ENCODE results near the gene ZNF30. TPM values are rescaled to one million over a fixed set of nuclear protein-coding genes. Genes with fewer than 3 reads are reported as not detected.

Gene ZNF30
- total and polyA plus RNA-seq, 2 of the 4 experiments (the other 2 are of a cell fraction): 1.3 to 2.9 TPM

DNA sequence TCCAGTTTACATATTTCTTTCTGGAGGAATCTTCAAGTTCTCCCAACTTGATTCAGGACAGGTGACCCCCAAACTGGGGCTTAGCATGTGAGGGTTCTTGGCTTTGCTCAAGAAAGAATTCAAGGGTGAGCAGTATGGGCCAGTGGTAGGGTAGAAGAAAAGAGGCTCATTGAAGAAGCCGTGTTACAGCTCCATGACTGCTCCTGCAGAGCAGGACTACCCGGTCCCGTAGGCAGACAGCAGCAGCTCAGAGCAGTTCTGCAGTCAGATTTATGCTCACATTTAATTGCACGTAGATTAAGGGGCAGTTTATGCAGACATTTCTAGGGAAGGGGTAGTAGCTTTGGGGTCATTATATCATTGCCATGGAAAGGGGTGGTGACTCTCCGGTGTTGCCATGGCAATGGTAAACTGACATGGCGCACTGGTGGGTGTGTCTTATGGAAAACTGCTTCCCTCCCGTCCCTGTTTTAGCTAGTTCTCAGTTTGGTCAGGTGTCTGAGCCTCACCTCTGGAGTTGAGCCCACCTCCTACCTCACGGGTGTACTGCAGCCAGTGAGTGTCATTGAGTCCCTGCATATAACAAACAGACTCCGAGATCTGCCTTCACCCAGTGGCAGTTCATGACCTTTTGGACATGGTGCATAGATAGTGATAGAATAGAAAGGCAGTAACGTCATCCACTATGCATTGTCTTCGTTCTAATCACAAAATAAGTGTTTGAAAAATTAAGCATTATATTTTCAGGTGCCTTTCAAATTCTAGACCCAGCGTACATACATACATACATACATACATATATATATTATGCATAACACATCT lies 53.3 kb downstream of the ZNF30 start:
- no TSS peak for BruUV-seq (replicated peaks)
- no peak overlapping the region for H3K4me2 ChIP-seq (ENCODE audit: low read depth, low read length)
- TF ChIP-seq RAD21 (IDR thresholded peaks at IDR 0.05; ENCODE audit: low read length): no peak
- TF ChIP-seq NFE2L2 (IDR thresholded peaks at IDR 0.05; ENCODE audit: low read depth, low read length): no peak
- H2BK20ac ChIP-seq (ENCODE audit: low read depth, low read length): no peak overlapping the region
- H3K18ac ChIP-seq (ENCODE audit: low read depth, low read length): no peak overlapping the region
- no peak overlapping the region for H3K4ac ChIP-seq (ENCODE audit: low read depth, low read length)
- in situ Hi-C loops (cut with MboI; ENCODE audit: low sequenced_read_pairs): no loop called here
- no peak overlapping the region for H2AFZ ChIP-seq (replicated peaks; ENCODE audit: low read length, poor library complexity)
- no peak overlapping the region for H4K8ac ChIP-seq (ENCODE audit: low read depth in 2 of 2, low read length in 2 of 2)
- H3K9ac ChIP-seq (ENCODE audit: low read depth, low read length): no peak overlapping the region
- H3K9me3 ChIP-seq (ENCODE audit: control insufficient read depth, insufficient read depth, low read length): peaks cover 7% of the 10 kb centered on the region
- POLR2A ChIA-PET (ENCODE audit: unreplicated experiment): no interaction called here
- no peak overlapping the region for H3K4me3 ChIP-seq (ENCODE audit: insufficient read depth, low read depth, low read length)
- H3K27me3 ChIP-seq (ENCODE audit: control insufficient read depth, insufficient read depth, low read length): peaks cover 6% of the 10 kb centered on the region
- H3K14ac ChIP-seq (replicated peaks; ENCODE audit: low read depth, low read length): no peak overlapping the region
- no peak overlapping the region for H2BK5ac ChIP-seq (ENCODE audit: low read depth, low read length, poor library complexity, severe bottlenecking)
- no peak overlapping the region for H3K27ac ChIP-seq (ENCODE audit: insufficient read depth, low read length)
- H4K5ac ChIP-seq (ENCODE audit: low read depth, low read length): no peak overlapping the region
- DNase-seq: no peak
- no peak overlapping the region for H4K91ac ChIP-seq (ENCODE audit: insufficient read depth, low read depth, low read length)
- H3K23ac ChIP-seq (ENCODE audit: low read depth, low read length): no peak overlapping the region
- WGBS, 2 experiments (ENCODE audit: extremely low coverage in 2 of 2, insufficient read length in 1 of 2): 81% methylated on average over 4 of the region's 12 CpGs; no CpG with 5 or more reads in 1 of the 2 experiments
- CTCF ChIA-PET: no interaction called here
- H3K56ac ChIP-seq (ENCODE audit: extremely low read depth, insufficient read depth, low read length): no peak overlapping the region
- H3K36me3 ChIP-seq (ENCODE audit: control insufficient read depth, insufficient read depth, low read length): no peaks in the 10 kb centered on the region
- no peaks in the 10 kb centered on the region for H3K4me1 ChIP-seq (ENCODE audit: control insufficient read depth, insufficient read depth, low read length)
- H2AK5ac ChIP-seq (ENCODE audit: low read depth, low read length): no peak overlapping the region
- H3K79me1 ChIP-seq (ENCODE audit: low read depth in 1 of 2, low read length in 2 of 2): no peaks in the 10 kb centered on the region
- H2BK120ac ChIP-seq (ENCODE audit: low read depth, low read length): no peak overlapping the region
- no peaks in the 10 kb centered on the region for H3K9me1 ChIP-seq (ENCODE audit: insufficient read depth, low read length)
- no peak overlapping the region for H2AK9ac ChIP-seq (replicated peaks; ENCODE audit: low read depth, low read length, poor library complexity)
- no peak for ATAC-seq (ENCODE audit: low read depth)
- H2BK15ac ChIP-seq (ENCODE audit: low read depth, low read length): no peak overlapping the region
- dilution Hi-C loops (cut with HindIII; ENCODE audit: low sequenced_read_pairs, unreplicated experiment): no loop called here
- H4K20me1 ChIP-seq (ENCODE audit: insufficient read depth, low read length): no peaks in the 10 kb centered on the region
- intact Hi-C loops (cut with micrococcal nuclease): no loop called here
